Astrocyte (in vitro differentiated cells and primary cell): ENCODE data around the gene TNFRSF1B. TPM values are rescaled to one million over a fixed set of nuclear protein-coding genes. Genes with fewer than 3 reads are reported as not detected.

Experiments
- DNase-seq: peaks from one replicate; pipeline ENCODE4 v3.0.0-alpha.2; 2010; ENCODE audit warnings: low read depth
- FAIRE-seq: peaks from 2 replicates; lab custom pipeline; 2011; peaks lifted over from hg19 to GRCh38; lab: Jason Lieb, UNC
- H2AFZ ChIP-seq: 2 replicates; pipeline ENCODE4 v1.6.0; 2012; ENCODE audit warnings: low read depth, low read length, inconsistent platforms
- H3K27ac ChIP-seq: 2 replicates; pipeline ENCODE4 v1.5.1; 2011; ENCODE audit warnings: low read depth, low read length, inconsistent platforms
- H3K27me3 ChIP-seq: 2 replicates; pipeline ENCODE4 v1.6.0; 2011; ENCODE audit warnings: low read length, inconsistent platforms; ENCODE audit not compliant: insufficient read depth
- H3K36me3 ChIP-seq: 2 replicates; pipeline ENCODE4 v1.5.1; 2011; ENCODE audit warnings: low read length, inconsistent platforms; ENCODE audit not compliant: insufficient read depth
- H3K4me1 ChIP-seq: 2 replicates; pipeline ENCODE4 v1.5.1; 2011; ENCODE audit warnings: low read length, inconsistent platforms; ENCODE audit not compliant: insufficient read depth
- H3K4me2 ChIP-seq: 2 replicates; pipeline ENCODE4 v1.6.0; 2012; ENCODE audit warnings: low read length, inconsistent platforms
- H3K4me3 ChIP-seq: 2 replicates; pipeline ENCODE4 v1.5.1; 2011; ENCODE audit warnings: low read depth, mild to moderate bottlenecking, low read length, inconsistent platforms; ENCODE audit not compliant: insufficient read depth
- H3K79me2 ChIP-seq: 2 replicates; pipeline ENCODE4 v1.6.0; 2012; ENCODE audit warnings: mild to moderate bottlenecking, low read length, inconsistent platforms; ENCODE audit not compliant: insufficient read depth
- H3K9ac ChIP-seq: 2 replicates; pipeline ENCODE4 v1.6.0; 2012; ENCODE audit warnings: mild to moderate bottlenecking, low read length, inconsistent platforms
- H3K9me3 ChIP-seq: 2 replicates; pipeline ENCODE4 v1.5.1; 2012; ENCODE audit warnings: low read depth, mild to moderate bottlenecking, low read length, inconsistent platforms; ENCODE audit not compliant: insufficient read depth
- H4K20me1 ChIP-seq: 2 replicates; pipeline ENCODE4 v1.6.0; 2012; ENCODE audit warnings: low read length, inconsistent platforms; ENCODE audit not compliant: insufficient read depth
- H3K27ac Mint-ChIP-seq: one replicate; pipeline ENCODE4 v1.8.0; 2021; ENCODE audit warnings: mild to moderate bottlenecking, mixed read lengths; ENCODE audit not compliant: unreplicated experiment
- H3K27me3 Mint-ChIP-seq: one replicate; pipeline ENCODE4 v1.8.0; 2021; ENCODE audit warnings: low read depth, mixed read lengths; ENCODE audit not compliant: unreplicated experiment
- H3K36me3 Mint-ChIP-seq: one replicate; pipeline ENCODE4 v1.8.0; 2021; ENCODE audit warnings: low read depth, mixed read lengths; ENCODE audit not compliant: unreplicated experiment
- H3K4me1 Mint-ChIP-seq: one replicate; pipeline ENCODE4 v1.8.0; 2021; ENCODE audit warnings: low read depth, mixed read lengths; ENCODE audit not compliant: unreplicated experiment
- H3K4me3 Mint-ChIP-seq: one replicate; pipeline ENCODE4 v1.8.0; 2021; ENCODE audit warnings: mild to moderate bottlenecking, moderate library complexity, mixed read lengths; ENCODE audit not compliant: unreplicated experiment
- H3K9me3 Mint-ChIP-seq: one replicate; pipeline ENCODE4 v1.8.0; 2021; ENCODE audit warnings: mild to moderate bottlenecking, mixed read lengths; ENCODE audit not compliant: unreplicated experiment
- CTCF ChIP-seq: IDR thresholded peaks from 2 replicates; pipeline ENCODE4 v1.5.1; 2011; ENCODE audit warnings: low read depth, mild to moderate bottlenecking, inconsistent platforms, low read length, moderate library complexity; ENCODE audit not compliant: insufficient read depth
- EZH2 ChIP-seq: IDR thresholded peaks from 2 replicates; pipeline ENCODE4 v1.6.1; 2012; ENCODE audit warnings: mild to moderate bottlenecking, low read length, inconsistent platforms; ENCODE audit not compliant: insufficient read depth
- total RNA-seq: library from RNA; stranded (reverse); gene quantifications from 2 replicates; pipeline ENCODE4 v1.2.1, GENCODE V29; 2021

The TNFRSF1B gene
- total RNA-seq, 1 donor from 2014 or later = 0.09 TPM

GRCh38 chr1:12142141-12142823 lies 24.5 kb upstream of the TNFRSF1B start:
- Mint-ChIP-seq H3K9me3 (peaks cover 4% of the 10 kb centered on the region), H3K27ac (no peak overlapping the region), H3K27me3 (peaks cover 45% of the 10 kb centered on the region), H3K4me3 (no peak overlapping the region), H3K36me3 (no peaks in the 10 kb centered on the region), H3K4me1 (peaks cover 7% of the 10 kb centered on the region)
- DNase-seq (no peak), FAIRE-seq (no peak)
- H3K9me3 ChIP-seq = no peaks in the 10 kb centered on the region
- H3K4me2 ChIP-seq = no peak overlapping the region
- peaks cover 10% of the 10 kb centered on the region for H3K4me1 ChIP-seq
- H3K79me2 ChIP-seq = no peaks in the 10 kb centered on the region
- H2AFZ ChIP-seq = no peak overlapping the region
- TF ChIP-seq CTCF (no peak), EZH2 (no peak)
- no peaks in the 10 kb centered on the region for H3K36me3 ChIP-seq
- H3K9ac ChIP-seq = no peak overlapping the region
- H4K20me1 ChIP-seq = no peaks in the 10 kb centered on the region
- no peaks in the 10 kb centered on the region for H3K27me3 ChIP-seq
- H3K27ac ChIP-seq = no peak overlapping the region
- H3K4me3 ChIP-seq = no peak overlapping the region

GRCh38 chr1:12142891-12143630 lies 23.7 kb upstream of the TNFRSF1B start:
- no peaks in the 10 kb centered on the region for H3K27me3 ChIP-seq
- no peak overlapping the region for H3K4me3 Mint-ChIP-seq
- peaks cover 45% of the 10 kb centered on the region for H3K27me3 Mint-ChIP-seq
- H3K9me3 Mint-ChIP-seq = peaks cover 4% of the 10 kb centered on the region
- TF ChIP-seq CTCF (no peak), EZH2 (no peak)
- no peak overlapping the region for H3K9ac ChIP-seq
- no peaks in the 10 kb centered on the region for H3K9me3 ChIP-seq
- no peaks in the 10 kb centered on the region for H3K79me2 ChIP-seq
- no peak overlapping the region for H2AFZ ChIP-seq
- H3K4me1 ChIP-seq = peaks cover 10% of the 10 kb centered on the region
- H3K27ac Mint-ChIP-seq = no peak overlapping the region
- H3K4me2 ChIP-seq = peak overlapping the region; percentile 34
- no peaks in the 10 kb centered on the region for H3K36me3 ChIP-seq
- peaks cover 7% of the 10 kb centered on the region for H3K4me1 Mint-ChIP-seq
- H3K27ac ChIP-seq = no peak overlapping the region
- H3K4me3 ChIP-seq = no peak overlapping the region
- no peaks in the 10 kb centered on the region for H4K20me1 ChIP-seq
- H3K36me3 Mint-ChIP-seq = no peaks in the 10 kb centered on the region
- no peak for DNase-seq
- FAIRE-seq = no peak
